Ascending aorta (tissue), 2 donors: Measurements from ENCODE around the gene COX15. TPM values are rescaled to one million over a fixed set of nuclear protein-coding genes. Genes with fewer than 3 reads are reported as not detected.

Experiments
- DNase-seq, 2 donors: peaks; one replicate each; pipeline ENCODE4 v3.0.0-alpha.2; 2019; ENCODE audit warnings: low spot score in 2 of 2
- H3K27ac ChIP-seq, 2 donors: fragments of 200-600 bp; sonication (generic); one replicate each; pipeline ENCODE4 v1.5.1; 2016 to 2017; ENCODE audit warnings: mild to moderate bottlenecking in 1 of 2
- H3K27me3 ChIP-seq: fragments of 200-600 bp; sonication (generic); one replicate; pipeline ENCODE4 v1.5.1; 2017
- H3K36me3 ChIP-seq, 2 donors: fragments of 200-600 bp; sonication (generic); one replicate each; pipeline ENCODE4 v1.5.1; 2016
- H3K4me1 ChIP-seq, 2 donors: fragments of 200-600 bp; sonication (generic); one replicate each; pipeline ENCODE4 v1.5.1; 2016 to 2017; ENCODE audit warnings: mild to moderate bottlenecking in 1 of 2
- H3K4me3 ChIP-seq, 2 donors: fragments of 200-600 bp; sonication (generic); one replicate each; pipeline ENCODE4 v1.5.1; 2016 to 2017; ENCODE audit warnings: mild to moderate bottlenecking in 1 of 2
- H3K9me3 ChIP-seq, 2 donors: fragments of 200-600 bp; sonication (generic); one replicate each; pipeline ENCODE4 v1.5.1; 2016
- intact Hi-C: fragments of 100-400 bp; cut with DNase I; formaldehyde crosslinking; loops from one replicate; pipeline ENCODE4 v1.15.1; 2023
- total RNA-seq: library from RNA; depleted of rRNA; stranded (reverse); fragments of >200 nt; gene quantifications from one replicate; pipeline ENCODE4 v1.1.0, GENCODE V29; 2016
- TF ChIP-seq, protein P1 (sequence below), 3 experiments: fragments of 200-600 bp in 2 of 3; fragments of 450-650 bp in 1 of 3; sonication (generic) in 2 of 3; IDR thresholded peaks; one replicate each; pipeline ENCODE4 v1.5.1; 2016 to 2019; ENCODE audit warnings: antibody characterized with exemption in 3 of 3, mild to moderate bottlenecking in 1 of 3, moderate library complexity in 1 of 3

The COX15 gene
- total RNA-seq, 1 donor from 2014 or later: 22.0 TPM

DNA sequence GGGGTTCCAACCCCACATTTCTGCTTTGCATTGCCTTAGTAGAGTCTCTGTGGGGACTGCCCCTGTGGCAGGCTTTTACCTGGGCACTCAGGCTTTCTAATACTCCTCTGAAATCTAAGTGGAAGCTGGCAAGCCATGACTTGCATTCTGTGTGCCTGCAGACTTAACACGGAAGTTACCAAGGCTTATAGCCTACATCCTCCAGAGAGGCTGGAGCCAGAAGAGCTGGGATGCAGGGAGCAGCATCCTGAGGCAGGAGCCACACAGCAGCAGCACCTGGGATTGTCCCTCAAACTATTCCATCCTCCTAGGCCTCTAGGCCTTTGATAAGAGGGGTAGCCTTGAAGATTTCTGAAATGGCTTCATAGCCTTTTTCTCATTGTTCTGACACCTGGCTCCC, 28.4 kb upstream of the COX15 start:
- Histone ChIP-seq H3K4me1 (no peaks in the 10 kb centered on the region), H3K9me3 (peaks cover 0 to 5% of the 10 kb centered on the region in 2 donors), H3K27me3 (no peaks in the 10 kb centered on the region), H3K27ac (no peak overlapping the region), H3K36me3 (peaks cover 31 to 57% of the 10 kb centered on the region in 2 donors), H3K4me3 (no peak overlapping the region)
- DNase-seq: no peak
- TF ChIP-seq, protein P1, sequence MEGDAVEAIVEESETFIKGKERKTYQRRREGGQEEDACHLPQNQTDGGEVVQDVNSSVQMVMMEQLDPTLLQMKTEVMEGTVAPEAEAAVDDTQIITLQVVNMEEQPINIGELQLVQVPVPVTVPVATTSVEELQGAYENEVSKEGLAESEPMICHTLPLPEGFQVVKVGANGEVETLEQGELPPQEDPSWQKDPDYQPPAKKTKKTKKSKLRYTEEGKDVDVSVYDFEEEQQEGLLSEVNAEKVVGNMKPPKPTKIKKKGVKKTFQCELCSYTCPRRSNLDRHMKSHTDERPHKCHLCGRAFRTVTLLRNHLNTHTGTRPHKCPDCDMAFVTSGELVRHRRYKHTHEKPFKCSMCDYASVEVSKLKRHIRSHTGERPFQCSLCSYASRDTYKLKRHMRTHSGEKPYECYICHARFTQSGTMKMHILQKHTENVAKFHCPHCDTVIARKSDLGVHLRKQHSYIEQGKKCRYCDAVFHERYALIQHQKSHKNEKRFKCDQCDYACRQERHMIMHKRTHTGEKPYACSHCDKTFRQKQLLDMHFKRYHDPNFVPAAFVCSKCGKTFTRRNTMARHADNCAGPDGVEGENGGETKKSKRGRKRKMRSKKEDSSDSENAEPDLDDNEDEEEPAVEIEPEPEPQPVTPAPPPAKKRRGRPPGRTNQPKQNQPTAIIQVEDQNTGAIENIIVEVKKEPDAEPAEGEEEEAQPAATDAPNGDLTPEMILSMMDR (IDR thresholded peaks at IDR 0.05): no peak
- intact Hi-C loops: no loop called here

DNA sequence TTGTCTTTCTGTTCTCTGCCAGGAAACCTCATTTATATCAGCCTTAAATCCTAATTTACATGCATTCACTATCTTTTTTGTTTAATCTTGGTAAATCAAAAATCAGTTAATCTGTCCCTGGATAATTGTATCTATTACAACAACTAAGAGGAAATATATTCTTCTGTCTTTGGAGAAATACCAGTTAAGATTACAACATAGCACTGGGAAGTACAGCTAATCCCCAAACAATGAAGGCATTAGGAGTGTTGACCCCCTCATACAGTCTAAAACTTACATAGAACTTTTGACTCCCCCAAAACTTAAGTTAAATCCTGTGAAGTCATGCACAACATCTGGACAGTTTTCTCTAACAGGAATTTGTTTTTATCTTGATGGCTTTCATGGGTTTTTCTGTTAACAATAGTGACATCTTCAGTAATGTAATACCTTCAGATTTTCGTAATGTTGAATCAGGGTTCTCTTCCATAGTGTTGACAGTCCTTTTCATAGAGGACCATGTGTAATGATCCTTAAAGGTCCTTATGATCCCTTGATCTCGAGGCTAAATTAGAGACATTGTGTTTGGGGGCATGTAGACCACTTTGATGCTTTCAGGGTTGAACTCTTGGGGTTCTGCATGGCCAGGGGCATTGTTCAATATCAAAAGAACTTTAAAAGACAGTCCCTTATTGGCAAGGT, 26.4 kb upstream of the COX15 start:
- peaks cover 0 to 5% of the 10 kb centered on the region in 2 donors for H3K9me3 ChIP-seq
- intact Hi-C loops: no loop called here
- H3K4me1 ChIP-seq: no peaks in the 10 kb centered on the region
- TF ChIP-seq, protein P1 (IDR thresholded peaks at IDR 0.05): no peak
- peaks cover 46 to 77% of the 10 kb centered on the region in 2 donors for H3K36me3 ChIP-seq
- H3K4me3 ChIP-seq: no peak overlapping the region
- no peak overlapping the region for H3K27ac ChIP-seq
- no peaks in the 10 kb centered on the region for H3K27me3 ChIP-seq
- no peak for DNase-seq

DNA sequence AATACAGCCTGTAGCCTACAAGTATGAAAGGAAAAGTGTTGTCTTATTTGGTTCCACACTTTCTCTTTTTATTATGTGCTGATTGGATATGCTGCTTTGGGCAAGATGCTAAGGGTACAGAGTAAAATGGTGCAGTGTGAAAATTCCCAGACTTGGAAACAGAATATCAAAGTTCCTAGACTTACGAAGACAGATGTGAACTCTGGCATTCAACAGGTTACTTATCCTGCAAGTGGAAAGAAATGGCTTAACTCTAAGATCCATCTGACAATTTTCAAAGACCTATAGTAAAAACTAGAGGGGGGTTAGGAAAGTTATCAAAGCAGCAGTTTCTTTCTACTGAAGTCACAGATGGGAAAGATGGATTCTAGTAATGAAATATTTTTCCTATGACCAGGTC, 24.2 kb upstream of the COX15 start:
- intact Hi-C loops: no loop called here
- TF ChIP-seq, protein P1 (IDR thresholded peaks at IDR 0.05): no peak
- H3K27me3 ChIP-seq: no peaks in the 10 kb centered on the region
- no peak overlapping the region for H3K27ac ChIP-seq
- DNase-seq: no peak
- peaks cover 67 to 97% of the 10 kb centered on the region in 2 donors for H3K36me3 ChIP-seq
- H3K4me3 ChIP-seq: no peak overlapping the region
- H3K9me3 ChIP-seq: no peaks in the 10 kb centered on the region
- no peaks in the 10 kb centered on the region for H3K4me1 ChIP-seq

DNA sequence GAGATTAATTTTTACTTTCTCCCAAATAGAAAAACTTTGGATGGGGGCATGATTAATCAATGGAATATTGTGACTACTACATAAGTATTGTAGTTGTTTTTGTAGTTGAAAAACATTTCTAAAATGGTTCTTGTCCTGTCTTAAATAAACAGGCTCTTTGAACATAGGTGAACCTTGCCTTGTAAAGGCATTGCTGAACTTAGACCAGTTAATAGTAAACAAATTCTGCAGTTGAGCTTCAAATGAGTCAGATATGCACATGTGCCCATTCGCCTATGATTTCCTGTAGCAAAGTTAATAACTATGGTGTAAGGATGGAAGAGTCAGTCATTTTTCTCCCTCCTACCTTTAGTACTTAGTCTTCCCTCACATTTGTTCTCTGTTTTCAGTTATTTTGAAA, 22.7 kb upstream of the COX15 start:
- Histone ChIP-seq H3K9me3 (no peaks in the 10 kb centered on the region), H3K4me1 (no peaks in the 10 kb centered on the region), H3K4me3 (no peak overlapping the region), H3K27ac (no peak overlapping the region), H3K36me3 (peaks cover 65 to 86% of the 10 kb centered on the region in 2 donors), H3K27me3 (no peaks in the 10 kb centered on the region)
- TF ChIP-seq, protein P1 (IDR thresholded peaks at IDR 0.05): no peak
- intact Hi-C loops: no loop called here
- no peak for DNase-seq

DNA sequence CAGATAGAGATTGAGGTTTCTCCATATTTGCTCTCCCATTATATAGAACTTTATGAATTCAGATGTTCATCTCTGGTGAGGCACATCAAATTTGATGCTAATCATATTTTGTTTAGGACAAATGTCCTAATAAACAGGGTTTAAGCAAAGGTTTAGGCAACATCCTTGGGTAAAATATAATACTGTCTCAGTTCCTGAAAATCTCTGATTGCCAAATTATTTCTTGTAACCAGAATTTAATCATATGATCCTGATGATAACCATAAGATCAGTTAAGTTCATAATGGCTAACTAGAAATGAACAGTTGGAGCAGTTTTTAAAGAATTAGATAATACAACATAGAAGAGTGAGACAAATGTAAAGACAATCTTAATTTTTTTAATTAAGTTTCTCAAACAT, 18.7 kb upstream of the COX15 start:
- intact Hi-C loops: no loop called here

More for the DNA sequence above, 18.7 kb upstream of the COX15 start:
- H3K36me3 ChIP-seq: peaks cover 67 to 73% of the 10 kb centered on the region in 2 donors
- H3K4me3 ChIP-seq: no peak overlapping the region
- H3K4me1 ChIP-seq: no peaks in the 10 kb centered on the region
- no peaks in the 10 kb centered on the region for H3K27me3 ChIP-seq
- no peak overlapping the region for H3K27ac ChIP-seq
- TF ChIP-seq, protein P1 (IDR thresholded peaks at IDR 0.05): no peak
- H3K9me3 ChIP-seq: no peaks in the 10 kb centered on the region
- DNase-seq: no peak
